Adrenal gland (tissue), 5 donors: ENCODE results near the gene ADRB1.

ENCODE experiments used
- CTCF ChIP-seq, 6 experiments: fragments of 450-650 bp in 4 of 6; fragments of 200-600 bp in 2 of 6; sonication (generic) in 1 of 6; IDR thresholded peaks; 1 replicate in 5 of 6; 2 replicates in 1 of 6; pipeline versions ENCODE4 v1.5.1 to v1.8.0; 2016 to 2021; ENCODE audit warnings: antibody characterized with exemption in 6 of 6, mild to moderate bottlenecking in 2 of 6, moderate library complexity in 1 of 6
- POLR2A ChIP-seq, 2 donors: fragments of 450-650 bp; IDR thresholded peaks; one replicate each; pipeline ENCODE4 v1.6.1; 2017; ENCODE audit warnings: antibody characterized with exemption in 2 of 2, mild to moderate bottlenecking in 2 of 2, moderate library complexity in 1 of 2
- donor health status: DM: no; HTN: no; CAD: no.

GRCh38 chr10:114022766-114023597 lies 20.7 kb upstream of the ADRB1 start:
- TF ChIP-seq CTCF (IDR thresholded peaks at IDR 0.05) (no peak), POLR2A (IDR thresholded peaks at IDR 0.05) (no peak)
